ENCODE measurements around the gene PDZD7.

GRCh38 chr10:101019440-101019703, 11.6 kb downstream of the PDZD7 start:
- TF ChIP-seq, protein P1, sequence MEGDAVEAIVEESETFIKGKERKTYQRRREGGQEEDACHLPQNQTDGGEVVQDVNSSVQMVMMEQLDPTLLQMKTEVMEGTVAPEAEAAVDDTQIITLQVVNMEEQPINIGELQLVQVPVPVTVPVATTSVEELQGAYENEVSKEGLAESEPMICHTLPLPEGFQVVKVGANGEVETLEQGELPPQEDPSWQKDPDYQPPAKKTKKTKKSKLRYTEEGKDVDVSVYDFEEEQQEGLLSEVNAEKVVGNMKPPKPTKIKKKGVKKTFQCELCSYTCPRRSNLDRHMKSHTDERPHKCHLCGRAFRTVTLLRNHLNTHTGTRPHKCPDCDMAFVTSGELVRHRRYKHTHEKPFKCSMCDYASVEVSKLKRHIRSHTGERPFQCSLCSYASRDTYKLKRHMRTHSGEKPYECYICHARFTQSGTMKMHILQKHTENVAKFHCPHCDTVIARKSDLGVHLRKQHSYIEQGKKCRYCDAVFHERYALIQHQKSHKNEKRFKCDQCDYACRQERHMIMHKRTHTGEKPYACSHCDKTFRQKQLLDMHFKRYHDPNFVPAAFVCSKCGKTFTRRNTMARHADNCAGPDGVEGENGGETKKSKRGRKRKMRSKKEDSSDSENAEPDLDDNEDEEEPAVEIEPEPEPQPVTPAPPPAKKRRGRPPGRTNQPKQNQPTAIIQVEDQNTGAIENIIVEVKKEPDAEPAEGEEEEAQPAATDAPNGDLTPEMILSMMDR (conservative IDR thresholded peaks at IDR 0.05; ENCODE audit: low read depth, low read length), result no peak
- no peak for TF ChIP-seq EZH2 (IDR thresholded peaks at IDR 0.05; ENCODE audit: borderline replicate concordance, low read depth, low read length, poor library complexity, severe bottlenecking)

Data from A673 (cell line).